Heart left ventricle (tissue), 13 donors: ENCODE data around the gene PKP1.

Experiments used
- POLR2A ChIP-seq, 2 donors: fragments of 450-650 bp; IDR thresholded peaks; one replicate each; pipeline ENCODE4 v1.6.1; 2017; ENCODE audit warnings: antibody characterized with exemption in 2 of 2, mild to moderate bottlenecking in 2 of 2, moderate library complexity in 2 of 2
- TF ChIP-seq, protein P1 (sequence below), 12 donors: fragments of 200-600 bp; sonication (generic) in 4 of 12; IDR thresholded peaks; one replicate each; pipeline versions ENCODE4 v1.5.0 to v1.8.0; 2018 to 2022; ENCODE audit warnings: antibody characterized with exemption in 12 of 12, mild to moderate bottlenecking in 5 of 12
- donor health status: ischemic (EF 13 %, LVEDD 7.1; RV severe dilation, severe dysfunction).
- donor health status: DM: no; HTN: yes; CAD: no.
- donor health status: DM: no; HTN: no; CAD: no.
- donor health status: ischemic (EF 25% LVEDD 6.9; RV normal size, moderate dysfunction).
- donor health status: ischemic (EF 25% LVEDD 5.7; RV mildly dilated, moderate dysfunction).
- donor health status: ischemic (EF 35%, LVEDD 5.7; RV mildly dilated, moderate dysfunction).
- donor health status: nonischemic (EF 11% LVEDD 7.7; RV severe dilation, severe dysfunction).
- donor health status: DM: yes; HTN: yes; CAD: no.
- donor health status: PGD.
- donor health status: ischemic (EF 29% LVEDD 5.4; RV normal size, mild dysfunction).
- donor health status: nonischemic (EF 23%, LVEDD 6.1; RV moderate dilation, normal function).

- TF ChIP-seq, protein P1, sequence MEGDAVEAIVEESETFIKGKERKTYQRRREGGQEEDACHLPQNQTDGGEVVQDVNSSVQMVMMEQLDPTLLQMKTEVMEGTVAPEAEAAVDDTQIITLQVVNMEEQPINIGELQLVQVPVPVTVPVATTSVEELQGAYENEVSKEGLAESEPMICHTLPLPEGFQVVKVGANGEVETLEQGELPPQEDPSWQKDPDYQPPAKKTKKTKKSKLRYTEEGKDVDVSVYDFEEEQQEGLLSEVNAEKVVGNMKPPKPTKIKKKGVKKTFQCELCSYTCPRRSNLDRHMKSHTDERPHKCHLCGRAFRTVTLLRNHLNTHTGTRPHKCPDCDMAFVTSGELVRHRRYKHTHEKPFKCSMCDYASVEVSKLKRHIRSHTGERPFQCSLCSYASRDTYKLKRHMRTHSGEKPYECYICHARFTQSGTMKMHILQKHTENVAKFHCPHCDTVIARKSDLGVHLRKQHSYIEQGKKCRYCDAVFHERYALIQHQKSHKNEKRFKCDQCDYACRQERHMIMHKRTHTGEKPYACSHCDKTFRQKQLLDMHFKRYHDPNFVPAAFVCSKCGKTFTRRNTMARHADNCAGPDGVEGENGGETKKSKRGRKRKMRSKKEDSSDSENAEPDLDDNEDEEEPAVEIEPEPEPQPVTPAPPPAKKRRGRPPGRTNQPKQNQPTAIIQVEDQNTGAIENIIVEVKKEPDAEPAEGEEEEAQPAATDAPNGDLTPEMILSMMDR (IDR thresholded peaks at IDR 0.05) = no peak
- TF ChIP-seq POLR2A (IDR thresholded peaks at IDR 0.05) = no peak
Observed at GRCh38 chr1:201311356-201312011, 28.2 kb downstream of the PKP1 start.
